Adrenal gland (tissue), 5 donors: ENCODE data around the gene HELZ.

Source experiments
- POLR2A ChIP-seq, 2 donors: fragments of 450-650 bp; IDR thresholded peaks; one replicate each; pipeline ENCODE4 v1.6.1; 2017; ENCODE audit warnings: antibody characterized with exemption in 2 of 2, mild to moderate bottlenecking in 2 of 2, moderate library complexity in 1 of 2
- TF ChIP-seq, protein P1 (sequence below), 6 experiments: fragments of 450-650 bp in 4 of 6; fragments of 200-600 bp in 2 of 6; sonication (generic) in 1 of 6; IDR thresholded peaks; 1 replicate in 5 of 6; 2 replicates in 1 of 6; pipeline versions ENCODE4 v1.5.1 to v1.8.0; 2016 to 2021; ENCODE audit warnings: antibody characterized with exemption in 6 of 6, mild to moderate bottlenecking in 2 of 6, moderate library complexity in 1 of 6
- donor health status: DM: no; HTN: no; CAD: no.

DNA sequence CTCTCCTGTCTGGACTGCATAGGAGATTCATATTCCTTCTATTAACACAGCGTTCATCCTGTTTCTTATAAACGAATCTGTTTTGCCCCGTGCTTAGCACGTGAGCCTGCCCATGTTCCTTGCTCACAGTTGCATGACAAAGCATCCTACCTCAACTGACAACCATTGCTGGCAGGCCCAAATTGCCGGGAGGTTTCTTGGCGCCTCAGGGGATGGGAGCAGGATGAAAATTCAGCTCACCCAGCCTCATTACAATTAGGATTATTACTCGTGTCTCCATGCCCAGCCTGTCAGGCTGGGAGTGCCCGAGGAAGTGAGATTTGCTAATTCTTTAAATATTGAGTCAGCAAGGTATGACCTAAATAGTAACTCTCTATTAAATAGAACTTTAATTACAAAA lies 36.7 kb upstream of the HELZ start:
- TF ChIP-seq, protein P1, sequence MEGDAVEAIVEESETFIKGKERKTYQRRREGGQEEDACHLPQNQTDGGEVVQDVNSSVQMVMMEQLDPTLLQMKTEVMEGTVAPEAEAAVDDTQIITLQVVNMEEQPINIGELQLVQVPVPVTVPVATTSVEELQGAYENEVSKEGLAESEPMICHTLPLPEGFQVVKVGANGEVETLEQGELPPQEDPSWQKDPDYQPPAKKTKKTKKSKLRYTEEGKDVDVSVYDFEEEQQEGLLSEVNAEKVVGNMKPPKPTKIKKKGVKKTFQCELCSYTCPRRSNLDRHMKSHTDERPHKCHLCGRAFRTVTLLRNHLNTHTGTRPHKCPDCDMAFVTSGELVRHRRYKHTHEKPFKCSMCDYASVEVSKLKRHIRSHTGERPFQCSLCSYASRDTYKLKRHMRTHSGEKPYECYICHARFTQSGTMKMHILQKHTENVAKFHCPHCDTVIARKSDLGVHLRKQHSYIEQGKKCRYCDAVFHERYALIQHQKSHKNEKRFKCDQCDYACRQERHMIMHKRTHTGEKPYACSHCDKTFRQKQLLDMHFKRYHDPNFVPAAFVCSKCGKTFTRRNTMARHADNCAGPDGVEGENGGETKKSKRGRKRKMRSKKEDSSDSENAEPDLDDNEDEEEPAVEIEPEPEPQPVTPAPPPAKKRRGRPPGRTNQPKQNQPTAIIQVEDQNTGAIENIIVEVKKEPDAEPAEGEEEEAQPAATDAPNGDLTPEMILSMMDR (IDR thresholded peaks at IDR 0.05): no peak
- no peak for TF ChIP-seq POLR2A (IDR thresholded peaks at IDR 0.05)
